ENCODE measurements around the gene SEPTIN6.

GRCh38 chrX:119708936-119709335 lies 16.0 kb upstream of the SEPTIN6 start:
- TF ChIP-seq CTCF (IDR thresholded peaks at IDR 0.05) (no peak), POLR2A (IDR thresholded peaks at IDR 0.05) (no peak)

Data from adrenal gland (tissue), 5 donors.